Upper lobe of left lung (tissue), 4 donors: ENCODE measurements around the gene NR3C1.

Experiments
- CTCF ChIP-seq, 6 experiments: fragments of 450-650 bp in 4 of 6; fragments of 200-600 bp in 2 of 6; sonication (generic) in 2 of 6; IDR thresholded peaks; one replicate each; pipeline ENCODE4 v1.5.1; 2016 to 2019; ENCODE audit warnings: antibody characterized with exemption in 6 of 6
- POLR2A ChIP-seq, 4 donors: fragments of 450-650 bp; IDR thresholded peaks; one replicate each; pipeline ENCODE4 v1.5.1; 2016 to 2017; ENCODE audit warnings: antibody characterized with exemption in 4 of 4, mild to moderate bottlenecking in 2 of 4

GRCh38 chr5:143309661-143310431 is 93.6 kb downstream of the NR3C1 start:
- TF ChIP-seq CTCF (IDR thresholded peaks at IDR 0.05): no peak
- no peak for TF ChIP-seq POLR2A (IDR thresholded peaks at IDR 0.05)
